ENCODE results near the gene OLFM3. TPM values are rescaled to one million over a fixed set of nuclear protein-coding genes. Genes with fewer than 3 reads are reported as not detected.

OLFM3 gene
- total RNA-seq, 1 experiment from 2014 or later: 0.26 TPM

DNA sequence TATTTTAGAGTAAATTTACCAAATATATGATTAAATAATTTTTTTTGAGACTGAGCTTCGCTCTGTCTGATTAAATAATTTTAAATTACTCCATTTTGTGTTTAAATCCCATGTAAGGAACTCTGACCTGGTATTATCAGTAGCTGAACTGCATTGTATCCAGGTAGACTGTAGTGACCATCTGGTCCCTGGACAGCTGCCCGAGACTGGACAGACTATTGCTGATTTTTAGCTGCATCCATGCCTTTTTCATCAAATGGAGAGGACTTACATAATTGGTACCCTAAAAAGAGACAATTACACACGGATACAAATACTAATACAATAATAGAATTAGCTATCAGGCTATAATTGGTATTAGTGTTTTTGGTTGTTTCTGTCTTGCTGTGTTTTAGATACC lies 20.6 kb downstream of the OLFM3 start:
- peaks cover 0 to 10% of the 10 kb centered on the region in 2 experiments; a peak in 1 of 5 replicates for H3K9me3 Mint-ChIP-seq
- no peak overlapping the region for H3K4me2 ChIP-seq (ENCODE audit: insufficient read depth, insufficient read length, low read length)
- TF ChIP-seq, protein P1, sequence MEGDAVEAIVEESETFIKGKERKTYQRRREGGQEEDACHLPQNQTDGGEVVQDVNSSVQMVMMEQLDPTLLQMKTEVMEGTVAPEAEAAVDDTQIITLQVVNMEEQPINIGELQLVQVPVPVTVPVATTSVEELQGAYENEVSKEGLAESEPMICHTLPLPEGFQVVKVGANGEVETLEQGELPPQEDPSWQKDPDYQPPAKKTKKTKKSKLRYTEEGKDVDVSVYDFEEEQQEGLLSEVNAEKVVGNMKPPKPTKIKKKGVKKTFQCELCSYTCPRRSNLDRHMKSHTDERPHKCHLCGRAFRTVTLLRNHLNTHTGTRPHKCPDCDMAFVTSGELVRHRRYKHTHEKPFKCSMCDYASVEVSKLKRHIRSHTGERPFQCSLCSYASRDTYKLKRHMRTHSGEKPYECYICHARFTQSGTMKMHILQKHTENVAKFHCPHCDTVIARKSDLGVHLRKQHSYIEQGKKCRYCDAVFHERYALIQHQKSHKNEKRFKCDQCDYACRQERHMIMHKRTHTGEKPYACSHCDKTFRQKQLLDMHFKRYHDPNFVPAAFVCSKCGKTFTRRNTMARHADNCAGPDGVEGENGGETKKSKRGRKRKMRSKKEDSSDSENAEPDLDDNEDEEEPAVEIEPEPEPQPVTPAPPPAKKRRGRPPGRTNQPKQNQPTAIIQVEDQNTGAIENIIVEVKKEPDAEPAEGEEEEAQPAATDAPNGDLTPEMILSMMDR (conservative IDR thresholded peaks at IDR 0.05): no peak
- no peaks in the 10 kb centered on the region for H3K79me1 ChIP-seq (ENCODE audit: insufficient read depth, low read depth, low read length, poor library complexity, severe bottlenecking)
- no peak overlapping the region for H3K27ac Mint-ChIP-seq
- H2AK5ac ChIP-seq (ENCODE audit: insufficient read length, low read length): no peak overlapping the region
- H2AFZ ChIP-seq (ENCODE audit: low read length): no peak overlapping the region
- no peak overlapping the region for H3K18ac ChIP-seq (ENCODE audit: insufficient read length, low read depth, low read length)
- no peak overlapping the region for H2BK5ac ChIP-seq (ENCODE audit: insufficient read length, low read length)
- no peak overlapping the region for H3K56ac ChIP-seq (ENCODE audit: insufficient read length, low read depth, low read length)
- no peaks in the 10 kb centered on the region for H3K9me3 ChIP-seq (ENCODE audit: control insufficient read depth, low read depth, low read length)
- H3K4me1 Mint-ChIP-seq: peaks cover 8 to 9% of the 10 kb centered on the region in 2 experiments
- H3K27me3 ChIP-seq (ENCODE audit: insufficient read depth, low read length): no peaks in the 10 kb centered on the region
- H3K4me1 ChIP-seq (ENCODE audit: insufficient read depth, low read length): no peaks in the 10 kb centered on the region
- no peak overlapping the region for H4K91ac ChIP-seq (ENCODE audit: insufficient read length, low read depth, low read length)
- H2BK12ac ChIP-seq (ENCODE audit: insufficient read length, low read depth, low read length): no peak overlapping the region
- no peaks in the 10 kb centered on the region for H3K79me2 ChIP-seq (ENCODE audit: insufficient read depth, low read length)
- no peak overlapping the region for H3K27ac ChIP-seq (ENCODE audit: insufficient read length, low read depth, low read length)
- H3K23me2 ChIP-seq (ENCODE audit: insufficient read length, low read depth, low read length, poor library complexity, severe bottlenecking): no peaks in the 10 kb centered on the region
- no peak overlapping the region for H4K8ac ChIP-seq (replicated peaks; ENCODE audit: insufficient read length, low read depth, low read length)
- H3K14ac ChIP-seq (ENCODE audit: insufficient read depth, low read length): no peak overlapping the region
- no peak overlapping the region for H3K4ac ChIP-seq (ENCODE audit: low read depth, low read length)
- H2BK20ac ChIP-seq (ENCODE audit: low read depth, low read length, poor library complexity, severe bottlenecking): no peak overlapping the region
- no peak overlapping the region for H3T11ph ChIP-seq (ENCODE audit: low read length)
- H3K23ac ChIP-seq (ENCODE audit: insufficient read length, low read depth, low read length): no peak overlapping the region
- H4K5ac ChIP-seq (ENCODE audit: insufficient read length, low read depth, low read length): no peak overlapping the region
- no peaks in the 10 kb centered on the region for H4K20me1 ChIP-seq (ENCODE audit: control insufficient read depth, insufficient read depth, insufficient read length)
- H3K27me3 Mint-ChIP-seq (ENCODE audit: low read depth): no peaks in the 10 kb centered on the region
- H3K36me3 Mint-ChIP-seq (ENCODE audit: insufficient read depth in 1 of 3, low read depth in 3 of 3): peaks cover 0 to 12% (median 5%) of the 10 kb centered on the region in 3 experiments; a peak in 3 of 7 replicates
- no peak for DNase-seq
- no peak overlapping the region for H3K9ac ChIP-seq (ENCODE audit: extremely low read depth, insufficient read length, low read length)
- WGBS (ENCODE audit: extremely low coverage, insufficient read length, low lambda C conversion rate): no CpG with 5 or more reads among the region's 3 CpGs
- no peak overlapping the region for H3K4me3 Mint-ChIP-seq
- no peak overlapping the region for H2BK120ac ChIP-seq (ENCODE audit: low read depth, low read length, poor library complexity, severe bottlenecking)
- H2BK15ac ChIP-seq (ENCODE audit: low read depth, low read length): no peak overlapping the region
